Neural progenitor cell (in vitro differentiated cells): ENCODE data around the gene LAMC1. TPM values are rescaled to one million over a fixed set of nuclear protein-coding genes. Genes with fewer than 3 reads are reported as not detected.
"Not testable (repeated sequence)": the region's sequence is repeated elsewhere in the genome, so short reads cannot be mapped to it uniquely, and the experiment has no call there.

Experiments
- DNase-seq: peaks from one replicate; pipeline ENCODE4 v3.0.0-alpha.2; 2016; ENCODE audit warnings: low spot score
- H2AFZ ChIP-seq: fragments of 200-600 bp; sonication (generic); replicated peaks from 2 replicates; pipeline ENCODE4 v1.6.1; 2016; ENCODE audit warnings: antibody characterized with exemption
- H3F3A ChIP-seq: fragments of 200-600 bp; sonication (generic); 2 replicates; pipeline ENCODE4 v1.6.1; 2016; ENCODE audit warnings: antibody characterized with exemption, low read depth
- H3K27ac ChIP-seq: fragments of 200-600 bp; sonication (generic); 2 replicates; pipeline ENCODE4 v1.5.1; 2016; ENCODE audit warnings: mild to moderate bottlenecking
- H3K27me3 ChIP-seq: fragments of 200-600 bp; sonication (generic); 2 replicates; pipeline ENCODE4 v1.6.1; 2016; ENCODE audit warnings: mild to moderate bottlenecking, moderate library complexity
- H3K36me3 ChIP-seq: fragments of 200-600 bp; sonication (generic); 2 replicates; pipeline ENCODE4 v1.5.1; 2016
- H3K4me1 ChIP-seq: fragments of 200-600 bp; sonication (generic); 2 replicates; pipeline ENCODE4 v1.6.1; 2016; ENCODE audit warnings: mixed run types
- H3K4me2 ChIP-seq: fragments of 200-600 bp; sonication (generic); 2 replicates; pipeline ENCODE4 v1.6.1; 2016
- H3K4me3 ChIP-seq: fragments of 200-600 bp; sonication (generic); 2 replicates; pipeline ENCODE4 v1.5.1; 2016
- H3K79me2 ChIP-seq: fragments of 200-600 bp; sonication (generic); 2 replicates; pipeline ENCODE4 v1.6.1; 2016; ENCODE audit warnings: low read depth
- H3K9ac ChIP-seq: fragments of 200-600 bp; sonication (generic); 2 replicates; pipeline ENCODE4 v1.6.1; 2016
- H3K9me3 ChIP-seq: fragments of 200-600 bp; sonication (generic); 2 replicates; pipeline ENCODE4 v1.5.1; 2016; ENCODE audit warnings: low read depth
- H4K20me1 ChIP-seq: fragments of 200-600 bp; sonication (generic); 2 replicates; pipeline ENCODE4 v1.6.1; 2016; ENCODE audit warnings: low read depth
- H3K27ac Mint-ChIP-seq: 3 replicates; pipeline ENCODE4 v1.8.0; 2021; ENCODE audit warnings: mixed read lengths
- H3K27me3 Mint-ChIP-seq: 2 replicates; pipeline ENCODE4 v1.8.0; 2022; ENCODE audit warnings: low read depth, mild to moderate bottlenecking, inconsistent platforms, moderate library complexity, mixed read lengths; ENCODE audit not compliant: insufficient read depth
- H3K36me3 Mint-ChIP-seq: 3 replicates; pipeline ENCODE4 v1.8.0; 2021; ENCODE audit warnings: mixed read lengths
- H3K4me1 Mint-ChIP-seq: 3 replicates; pipeline ENCODE4 v1.8.0; 2021; ENCODE audit warnings: mixed read lengths
- H3K4me3 Mint-ChIP-seq: 3 replicates; pipeline ENCODE4 v1.8.0; 2021; ENCODE audit warnings: mild to moderate bottlenecking, moderate library complexity, mixed read lengths
- H3K9me3 Mint-ChIP-seq: 3 replicates; pipeline ENCODE4 v1.8.0; 2020; ENCODE audit warnings: mixed read lengths
- EZH2 ChIP-seq: fragments of 200-600 bp; sonication (generic); IDR thresholded peaks from 2 replicates; pipeline ENCODE4 v1.6.1; 2017; ENCODE audit warnings: antibody characterized with exemption, mild to moderate bottlenecking, moderate library complexity
- EZH2phosphoT487 ChIP-seq: fragments of 200-600 bp; sonication (generic); IDR thresholded peaks from 2 replicates; pipeline ENCODE4 v1.6.1; 2017; ENCODE audit warnings: antibody characterized with exemption
- total RNA-seq: library from RNA; depleted of rRNA; stranded (reverse); fragments of >200 nt; gene quantifications from 2 replicates; pipeline ENCODE4 v1.2.3, GENCODE V29; 2015; ENCODE audit warnings: low replicate concordance
- TF ChIP-seq, protein P1 (sequence below): fragments of 200-600 bp; sonication (generic); IDR thresholded peaks from 2 replicates; pipeline ENCODE4 v1.5.1; 2017; ENCODE audit warnings: antibody characterized with exemption, mild to moderate bottlenecking

LAMC1 gene
- total RNA-seq, 1 donor from 2014 or later: 90.2 TPM

DNA sequence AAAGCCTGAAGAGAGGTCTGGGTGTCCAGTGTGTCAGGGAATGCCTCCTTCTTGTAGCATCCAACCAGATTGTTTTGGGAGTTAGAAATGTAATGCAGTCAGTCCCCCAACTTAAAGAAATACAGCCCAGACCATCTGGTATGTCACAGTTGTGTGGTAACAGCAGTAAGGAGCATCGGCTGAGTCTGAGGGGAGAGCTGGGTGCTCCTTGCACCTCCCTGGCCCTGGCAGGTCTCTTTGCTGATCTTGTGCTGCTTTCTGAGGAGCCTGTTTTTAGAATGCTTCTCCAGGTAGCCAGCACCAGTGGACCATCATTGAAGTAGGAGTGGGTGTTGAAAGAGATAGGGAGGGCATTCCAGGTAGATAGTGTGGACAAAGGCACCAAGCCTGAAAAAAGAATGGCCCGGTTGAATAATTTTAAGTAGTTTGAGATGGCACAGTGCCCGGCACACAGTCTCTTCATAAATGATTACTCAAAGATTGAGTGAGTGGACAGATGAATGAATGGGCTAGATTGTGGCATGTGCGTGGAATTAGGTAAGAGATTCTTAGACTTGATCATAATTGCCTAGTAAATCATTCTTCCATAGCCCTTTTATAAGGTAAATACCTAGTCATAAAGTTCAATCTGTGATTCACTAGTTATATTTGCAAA, 46.5 kb downstream of the LAMC1 start:
- no peak for DNase-seq
- Histone ChIP-seq H3K9me3 (no peaks in the 10 kb centered on the region), H3K27ac (no peak overlapping the region), H4K20me1 (no peaks in the 10 kb centered on the region), H3K27me3 (no peaks in the 10 kb centered on the region), H3K79me2 (peaks cover 4% of the 10 kb centered on the region), H3K36me3 (no peaks in the 10 kb centered on the region), H3F3A (no peaks in the 10 kb centered on the region), H3K4me2 (no peak overlapping the region), H3K4me1 (peaks cover 6% of the 10 kb centered on the region), H2AFZ (no peak overlapping the region), H3K4me3 (no peak overlapping the region), H3K9ac (no peak overlapping the region)
- Mint-ChIP-seq H3K27me3 (peaks cover 2% of the 10 kb centered on the region), H3K4me1 (peaks cover 15% of the 10 kb centered on the region), H3K9me3 (peaks cover 31% of the 10 kb centered on the region), H3K27ac (no peak overlapping the region), H3K4me3 (no peak overlapping the region), H3K36me3 (peaks cover 28% of the 10 kb centered on the region)
- no peak for TF ChIP-seq EZH2phosphoT487

DNA sequence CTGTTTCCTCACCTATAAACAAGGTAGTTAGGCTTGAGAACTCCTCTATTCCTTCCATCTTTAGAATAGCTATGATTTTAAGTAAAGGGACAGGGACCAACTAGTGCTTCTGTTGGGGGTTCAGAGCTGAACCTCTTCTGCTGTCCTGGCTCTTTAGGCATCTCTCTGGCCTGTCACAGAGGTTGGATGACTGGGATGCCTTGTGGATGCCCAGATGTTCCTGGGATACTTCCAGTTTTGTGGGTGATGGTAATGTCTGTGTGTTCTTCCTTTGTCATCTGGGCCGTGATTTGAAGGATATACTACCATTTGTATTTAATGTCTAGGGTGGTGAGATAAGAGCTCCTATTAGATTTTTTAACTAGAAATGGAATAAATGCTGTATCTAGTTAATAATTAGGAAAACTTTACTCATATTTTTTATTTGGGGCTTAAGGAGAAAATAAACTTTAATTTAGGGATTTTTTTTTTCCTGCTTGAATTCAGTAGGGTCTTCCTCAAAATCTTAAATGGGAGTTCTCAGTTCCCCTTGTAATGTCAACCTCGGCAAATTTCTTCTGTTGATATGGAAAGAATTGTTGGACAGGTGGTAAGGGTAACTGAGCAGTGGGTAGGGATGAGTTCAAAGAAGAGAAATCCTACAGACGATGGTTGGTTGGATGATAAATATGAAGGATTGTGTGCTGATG, 47.2 kb downstream of the LAMC1 start:
- no peak overlapping the region for H3K9ac ChIP-seq
- peaks cover 15% of the 10 kb centered on the region for H3K4me1 Mint-ChIP-seq
- peaks cover 2% of the 10 kb centered on the region for H3K27me3 Mint-ChIP-seq
- no peak overlapping the region for H3K27ac Mint-ChIP-seq
- H3K27ac ChIP-seq: no peak overlapping the region
- TF ChIP-seq, protein P1, sequence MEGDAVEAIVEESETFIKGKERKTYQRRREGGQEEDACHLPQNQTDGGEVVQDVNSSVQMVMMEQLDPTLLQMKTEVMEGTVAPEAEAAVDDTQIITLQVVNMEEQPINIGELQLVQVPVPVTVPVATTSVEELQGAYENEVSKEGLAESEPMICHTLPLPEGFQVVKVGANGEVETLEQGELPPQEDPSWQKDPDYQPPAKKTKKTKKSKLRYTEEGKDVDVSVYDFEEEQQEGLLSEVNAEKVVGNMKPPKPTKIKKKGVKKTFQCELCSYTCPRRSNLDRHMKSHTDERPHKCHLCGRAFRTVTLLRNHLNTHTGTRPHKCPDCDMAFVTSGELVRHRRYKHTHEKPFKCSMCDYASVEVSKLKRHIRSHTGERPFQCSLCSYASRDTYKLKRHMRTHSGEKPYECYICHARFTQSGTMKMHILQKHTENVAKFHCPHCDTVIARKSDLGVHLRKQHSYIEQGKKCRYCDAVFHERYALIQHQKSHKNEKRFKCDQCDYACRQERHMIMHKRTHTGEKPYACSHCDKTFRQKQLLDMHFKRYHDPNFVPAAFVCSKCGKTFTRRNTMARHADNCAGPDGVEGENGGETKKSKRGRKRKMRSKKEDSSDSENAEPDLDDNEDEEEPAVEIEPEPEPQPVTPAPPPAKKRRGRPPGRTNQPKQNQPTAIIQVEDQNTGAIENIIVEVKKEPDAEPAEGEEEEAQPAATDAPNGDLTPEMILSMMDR: no peak
- TF ChIP-seq EZH2 (no peak), EZH2phosphoT487 (no peak)
- H3K79me2 ChIP-seq: peaks cover 4% of the 10 kb centered on the region
- peaks cover 6% of the 10 kb centered on the region for H3K4me1 ChIP-seq
- no peaks in the 10 kb centered on the region for H4K20me1 ChIP-seq
- H3K9me3 ChIP-seq: no peaks in the 10 kb centered on the region
- H3K4me3 Mint-ChIP-seq: no peak overlapping the region
- DNase-seq: no peak
- H3K36me3 Mint-ChIP-seq: peaks cover 25% of the 10 kb centered on the region
- H2AFZ ChIP-seq: no peak overlapping the region
- no peaks in the 10 kb centered on the region for H3F3A ChIP-seq
- H3K27me3 ChIP-seq: no peaks in the 10 kb centered on the region
- H3K36me3 ChIP-seq: no peaks in the 10 kb centered on the region
- no peak overlapping the region for H3K4me3 ChIP-seq
- H3K4me2 ChIP-seq: no peak overlapping the region
- peaks cover 27% of the 10 kb centered on the region for H3K9me3 Mint-ChIP-seq

DNA sequence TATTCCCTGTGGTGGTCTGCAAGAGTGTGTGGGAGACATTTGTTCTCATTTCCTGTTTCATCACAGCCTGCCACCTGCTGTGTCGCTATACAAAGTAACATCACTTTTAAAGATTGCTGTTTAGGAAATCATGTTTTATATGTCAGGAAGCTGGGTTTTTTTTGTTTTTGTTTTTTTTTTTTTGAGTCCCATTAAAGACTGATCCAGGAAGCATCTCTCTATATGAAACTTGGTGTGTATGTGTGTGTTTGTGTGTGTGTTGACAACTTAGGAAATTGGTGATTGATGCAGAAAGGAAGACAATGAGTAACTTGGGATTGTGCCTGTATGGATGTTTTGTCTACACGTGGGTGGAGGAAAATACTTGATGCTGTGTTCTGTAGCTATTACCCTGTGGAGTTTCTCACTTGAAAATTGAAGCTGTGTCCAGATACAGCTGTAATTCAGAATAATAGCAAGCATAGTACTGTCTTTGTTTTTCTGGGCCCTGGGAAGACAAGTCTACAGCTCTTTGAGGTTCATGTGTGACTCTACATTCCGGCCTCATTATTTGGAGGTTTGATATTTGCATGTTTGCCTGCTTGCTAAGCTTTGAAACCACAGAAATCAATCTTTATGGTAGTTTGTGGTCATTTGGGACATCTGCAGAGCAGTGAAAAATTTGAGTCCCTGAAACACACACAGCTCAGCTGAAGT, 47.9 kb downstream of the LAMC1 start:
- peaks cover 7% of the 10 kb centered on the region for H3K4me1 ChIP-seq
- Mint-ChIP-seq H3K27me3 (peaks cover 2% of the 10 kb centered on the region), H3K36me3 (peaks cover 28% of the 10 kb centered on the region), H3K4me3 (no peak overlapping the region), H3K9me3 (peaks cover 26% of the 10 kb centered on the region), H3K27ac (no peak overlapping the region), H3K4me1 (peaks cover 15% of the 10 kb centered on the region)
- H4K20me1 ChIP-seq: no peaks in the 10 kb centered on the region
- H2AFZ ChIP-seq: no peak overlapping the region
- H3K36me3 ChIP-seq: no peaks in the 10 kb centered on the region
- TF ChIP-seq EZH2 (no peak), EZH2phosphoT487 (no peak)
- TF ChIP-seq, protein P1: no peak
- H3K9ac ChIP-seq: no peak overlapping the region
- no peak overlapping the region for H3K4me2 ChIP-seq
- H3K27me3 ChIP-seq: no peaks in the 10 kb centered on the region
- H3F3A ChIP-seq: no peaks in the 10 kb centered on the region
- no peak overlapping the region for H3K27ac ChIP-seq
- H3K4me3 ChIP-seq: no peak overlapping the region
- peaks cover 8% of the 10 kb centered on the region for H3K79me2 ChIP-seq
- no peak for DNase-seq
- no peaks in the 10 kb centered on the region for H3K9me3 ChIP-seq

DNA sequence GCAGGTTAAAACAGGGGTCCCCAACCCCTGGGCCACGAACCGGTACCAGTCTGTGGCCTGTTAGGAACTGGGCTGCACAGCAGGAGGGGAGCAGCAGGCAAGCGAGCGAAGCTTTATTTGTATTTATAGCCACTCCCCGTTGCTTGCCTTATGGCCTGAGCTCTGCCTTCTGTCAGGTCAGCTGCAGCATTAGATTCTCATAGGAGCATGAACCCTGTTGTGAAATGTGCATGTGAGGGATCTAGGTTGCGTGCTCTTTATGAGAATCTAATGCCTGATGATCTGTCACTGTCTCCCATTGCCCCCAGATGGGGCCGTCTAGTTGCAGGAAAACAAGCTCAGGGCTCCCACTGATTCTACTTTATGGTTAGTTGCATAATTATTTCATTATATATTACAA, 49.4 kb downstream of the LAMC1 start:
- not testable (repeated sequence) for H3K9ac ChIP-seq, H3K36me3 ChIP-seq, H3K27ac ChIP-seq, H3K27me3 Mint-ChIP-seq, H3K4me2 ChIP-seq, H3K4me3 ChIP-seq, H3K27ac Mint-ChIP-seq, DNase-seq, H3K27me3 ChIP-seq, H3F3A ChIP-seq, H3K9me3 ChIP-seq, H4K20me1 ChIP-seq, H3K4me3 Mint-ChIP-seq, H2AFZ ChIP-seq
- Histone ChIP-seq H3K4me1 (peaks cover 22% of the 10 kb centered on the region), H3K79me2 (peaks cover 16% of the 10 kb centered on the region)
- Mint-ChIP-seq H3K9me3 (peaks cover 20% of the 10 kb centered on the region), H3K36me3 (peaks cover 27% of the 10 kb centered on the region), H3K4me1 (peaks cover 20% of the 10 kb centered on the region)
